ENCODE measurements around the gene AGAP2.

DNA sequence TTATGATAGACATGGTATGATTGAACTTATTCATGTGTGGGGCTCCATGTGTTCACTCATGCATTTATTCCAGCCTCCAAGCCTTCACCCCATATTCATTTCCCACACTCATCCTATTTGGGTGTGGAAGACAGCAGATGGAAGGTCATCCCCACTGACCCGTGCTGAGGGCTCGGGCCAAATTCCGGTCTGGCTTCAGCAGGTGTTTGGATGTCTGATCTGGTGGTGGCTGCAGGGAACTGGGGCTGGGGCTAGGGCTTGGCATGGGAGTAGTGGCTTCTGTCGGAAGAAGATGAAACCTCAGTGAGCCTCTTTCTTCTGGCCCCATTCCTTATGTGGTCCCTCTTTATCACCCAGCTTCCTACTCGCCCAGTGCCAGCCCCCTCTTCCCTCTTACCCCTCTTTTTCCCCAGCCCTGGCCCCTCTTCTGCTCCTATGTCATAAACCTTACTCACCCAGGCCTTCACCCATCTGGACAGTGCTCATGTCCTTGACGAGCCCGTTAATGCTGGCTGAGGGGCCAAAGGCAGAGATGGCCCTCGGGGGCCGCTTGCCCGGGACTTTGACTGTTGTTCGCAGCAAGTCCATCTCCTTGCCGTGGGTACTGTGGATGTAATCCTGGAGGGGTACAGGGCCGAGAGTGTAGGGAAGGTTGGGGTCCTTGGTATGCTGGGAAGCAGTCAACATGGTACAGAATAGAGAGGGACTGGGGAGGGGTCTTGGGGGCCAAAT is 8.0 kb downstream of the AGAP2 start:
- TF ChIP-seq, protein P1, sequence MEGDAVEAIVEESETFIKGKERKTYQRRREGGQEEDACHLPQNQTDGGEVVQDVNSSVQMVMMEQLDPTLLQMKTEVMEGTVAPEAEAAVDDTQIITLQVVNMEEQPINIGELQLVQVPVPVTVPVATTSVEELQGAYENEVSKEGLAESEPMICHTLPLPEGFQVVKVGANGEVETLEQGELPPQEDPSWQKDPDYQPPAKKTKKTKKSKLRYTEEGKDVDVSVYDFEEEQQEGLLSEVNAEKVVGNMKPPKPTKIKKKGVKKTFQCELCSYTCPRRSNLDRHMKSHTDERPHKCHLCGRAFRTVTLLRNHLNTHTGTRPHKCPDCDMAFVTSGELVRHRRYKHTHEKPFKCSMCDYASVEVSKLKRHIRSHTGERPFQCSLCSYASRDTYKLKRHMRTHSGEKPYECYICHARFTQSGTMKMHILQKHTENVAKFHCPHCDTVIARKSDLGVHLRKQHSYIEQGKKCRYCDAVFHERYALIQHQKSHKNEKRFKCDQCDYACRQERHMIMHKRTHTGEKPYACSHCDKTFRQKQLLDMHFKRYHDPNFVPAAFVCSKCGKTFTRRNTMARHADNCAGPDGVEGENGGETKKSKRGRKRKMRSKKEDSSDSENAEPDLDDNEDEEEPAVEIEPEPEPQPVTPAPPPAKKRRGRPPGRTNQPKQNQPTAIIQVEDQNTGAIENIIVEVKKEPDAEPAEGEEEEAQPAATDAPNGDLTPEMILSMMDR (IDR thresholded peaks at IDR 0.05) = no peak
- TF ChIP-seq POLR2A (IDR thresholded peaks at IDR 0.05) = no peak

Measured in tibial nerve (tissue), 3 donors.